GM21367 (cell line): ENCODE results near the gene FAM227B.

ENCODE experiments used
- ATAC-seq: cut with Tn5 transposase; IDR thresholded peaks from one replicate; pipeline ENCODE4 v1.9.1; 2021; ENCODE audit not compliant: unreplicated experiment

The FAM227B gene

GRCh38 chr15:49306551-49306950 is 314.1 kb downstream of the FAM227B start:
- no peak for ATAC-seq

DNA sequence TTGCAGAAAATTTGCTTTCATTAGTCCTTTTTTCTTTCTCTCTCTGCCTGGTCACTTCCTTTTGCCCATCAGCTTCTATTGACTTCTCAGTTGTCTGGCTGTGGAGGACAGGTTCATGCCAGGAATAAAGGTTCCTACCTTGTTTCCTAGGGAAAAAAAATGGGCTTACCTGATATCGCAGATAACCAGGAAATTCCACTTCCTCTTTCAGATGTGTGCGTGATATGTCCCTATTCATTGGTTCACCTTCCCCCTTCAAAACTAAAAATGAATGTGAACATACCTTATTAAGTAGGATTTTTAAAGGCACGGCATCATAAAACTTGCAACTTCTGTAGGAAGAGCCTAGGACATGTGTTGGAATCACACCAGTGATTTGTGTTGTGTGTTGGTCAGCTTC is 317.6 kb downstream of the FAM227B start:
- ATAC-seq = no peak

DNA sequence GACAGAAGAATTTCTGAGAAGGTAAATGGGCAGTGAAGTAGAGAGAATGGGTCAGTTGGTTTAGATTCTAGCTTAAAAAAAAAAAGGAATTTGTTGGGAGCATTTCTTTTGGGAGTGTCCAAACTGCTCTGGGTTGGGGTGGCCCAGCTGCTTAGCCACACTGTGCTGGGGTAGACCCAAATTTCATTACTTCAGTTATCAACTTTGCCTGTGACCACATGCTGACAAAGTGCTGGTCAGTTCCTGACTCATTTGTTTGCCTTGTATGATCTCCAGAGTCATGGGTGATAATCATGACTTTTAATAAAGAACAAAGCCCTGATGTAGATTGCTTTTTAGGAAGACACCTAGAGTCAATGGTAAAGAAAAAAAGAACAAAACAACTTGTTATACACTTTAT is 319.1 kb downstream of the FAM227B start:
- ATAC-seq = no peak

DNA sequence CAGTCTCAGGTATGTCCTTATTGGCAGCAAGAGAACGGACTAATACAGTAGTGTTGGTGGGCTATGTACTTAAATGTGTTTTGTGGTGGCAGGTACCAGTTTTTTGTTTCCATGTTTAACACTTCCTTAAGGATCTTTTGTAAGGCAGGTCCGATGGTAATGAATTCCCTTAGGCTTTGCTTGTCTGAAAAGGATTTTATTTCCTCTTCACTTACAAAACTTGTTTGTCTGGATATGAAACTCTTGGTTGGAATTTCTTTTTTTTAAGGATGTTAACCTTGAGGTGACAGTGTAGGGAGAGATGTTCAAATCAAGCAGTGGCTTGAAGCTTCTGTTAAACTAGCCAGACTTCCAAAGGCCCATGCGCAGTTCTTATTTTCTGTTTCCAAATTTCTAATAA is 319.8 kb downstream of the FAM227B start:
- ATAC-seq = no peak

DNA sequence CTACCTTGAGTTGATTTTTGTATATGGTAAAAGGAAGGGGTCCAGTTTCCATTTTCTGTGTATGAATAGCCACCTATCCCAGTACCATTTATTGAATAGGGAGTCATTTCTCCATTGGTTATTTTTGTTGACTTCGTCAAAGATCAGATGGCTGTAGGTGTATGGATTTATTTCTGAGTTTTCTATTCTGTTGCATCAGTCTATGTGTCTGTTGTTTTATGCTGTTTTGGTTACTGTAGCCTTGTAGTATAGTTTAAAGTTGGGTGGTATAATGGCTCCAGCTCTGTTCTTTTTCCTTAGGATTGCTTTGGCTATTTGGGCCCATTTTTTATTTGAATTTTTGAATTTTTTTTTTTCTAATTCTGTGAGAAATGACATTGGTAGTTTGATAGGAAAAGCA is 323.0 kb downstream of the FAM227B start:
- ATAC-seq = no peak

- ATAC-seq = no peak
These were observed 324.4 kb downstream of the FAM227B start for GRCh38 chr15:49296258-49296657.

DNA sequence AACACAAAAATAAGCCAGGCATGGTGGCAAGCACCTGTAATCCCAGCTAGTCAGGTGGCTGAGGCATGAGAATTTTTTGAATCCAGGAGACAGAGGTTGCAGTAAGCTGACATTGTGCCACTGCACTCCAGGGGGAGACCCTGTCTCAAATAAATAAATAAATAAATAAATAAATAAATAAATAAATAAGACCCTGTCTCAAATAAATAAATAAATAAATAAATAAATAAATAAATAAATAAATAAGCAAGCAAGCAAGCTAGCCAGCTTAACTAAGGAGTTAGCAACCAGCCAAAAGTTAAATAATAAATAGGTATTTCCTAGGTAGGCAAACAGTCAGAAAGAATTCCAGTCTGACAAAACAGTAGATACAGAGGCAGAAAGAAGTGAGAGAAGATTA is 326.7 kb downstream of the FAM227B start:
- ATAC-seq = no peak

DNA sequence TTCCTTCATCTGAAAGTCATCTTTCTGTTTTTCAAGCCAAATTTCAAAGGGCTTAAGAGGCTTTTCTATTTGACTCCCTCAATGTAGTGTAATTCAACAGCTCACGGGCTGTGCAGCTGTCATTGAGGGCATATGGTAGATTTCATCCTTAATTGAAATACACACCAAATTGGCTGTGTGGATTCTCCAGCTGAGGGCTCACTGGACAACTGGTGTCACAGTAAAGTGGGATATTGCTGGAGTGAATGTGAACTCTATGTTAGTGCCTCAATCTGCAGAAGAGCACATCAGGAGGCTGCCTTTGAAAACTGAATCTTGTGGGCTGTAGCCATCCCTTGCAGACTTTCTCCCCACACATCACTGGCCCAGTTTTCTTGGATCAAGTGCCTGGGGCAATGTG is 330.4 kb downstream of the FAM227B start:
- ATAC-seq = no peak

DNA sequence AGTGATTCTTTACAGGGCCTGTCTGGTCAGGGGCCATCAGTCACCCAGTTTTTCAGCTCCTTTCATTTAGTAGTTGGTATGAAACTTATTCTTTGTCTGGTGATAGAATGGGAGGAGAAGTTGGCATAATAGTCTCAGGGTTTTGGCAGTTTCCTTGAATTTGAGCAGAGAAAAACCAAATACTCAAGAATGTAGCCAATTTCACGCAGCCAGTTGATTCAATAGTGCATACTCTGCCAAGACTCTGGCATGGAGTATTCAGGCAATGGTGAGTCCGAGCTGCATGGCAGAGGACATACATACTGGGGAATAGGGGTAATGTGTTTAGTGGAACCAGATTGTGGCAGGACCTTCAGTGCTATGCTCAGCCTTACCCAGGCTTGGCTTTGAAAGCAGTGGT is 332.2 kb downstream of the FAM227B start:
- no peak for ATAC-seq

DNA sequence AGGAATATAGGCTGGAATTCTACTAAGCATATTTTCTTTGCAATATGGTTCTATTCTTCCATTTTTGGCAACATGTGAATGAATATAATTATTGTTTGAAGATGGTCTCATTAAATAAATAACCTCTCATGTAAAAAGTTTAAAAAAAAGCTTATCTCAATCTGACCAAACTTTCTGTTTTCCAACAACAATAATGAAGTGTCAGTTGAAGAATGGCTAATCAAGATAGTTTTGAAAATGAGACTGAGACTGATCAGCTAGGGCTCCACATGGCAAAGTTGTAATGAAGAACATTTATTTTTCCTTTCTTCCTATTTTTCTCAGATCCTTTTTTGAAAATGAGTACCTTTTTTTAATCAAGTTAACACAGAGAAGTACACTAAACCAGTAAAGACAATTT is 333.1 kb downstream of the FAM227B start:
- no peak for ATAC-seq

- ATAC-seq = no peak
These were observed 333.8 kb downstream of the FAM227B start for GRCh38 chr15:49286649-49287404.

DNA sequence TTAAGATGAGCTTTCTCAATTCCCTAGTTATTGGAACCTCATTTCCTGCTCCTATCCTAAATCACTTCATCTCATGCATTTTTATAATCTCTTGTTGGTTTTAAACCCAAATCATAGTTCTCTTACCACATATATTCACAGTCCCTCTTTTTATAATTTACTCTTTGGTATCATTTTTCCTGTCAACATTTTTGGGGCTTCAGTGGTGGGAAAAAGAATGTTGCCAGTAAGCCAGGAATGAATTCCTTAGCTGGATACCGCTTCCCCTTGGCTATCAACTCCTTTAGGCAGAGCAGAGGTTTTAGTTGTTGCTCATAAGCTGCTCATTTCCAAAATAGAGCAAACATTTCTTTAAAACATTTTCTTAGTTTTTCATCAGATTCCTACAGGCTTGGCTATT is 338.3 kb downstream of the FAM227B start:
- ATAC-seq = no peak

DNA sequence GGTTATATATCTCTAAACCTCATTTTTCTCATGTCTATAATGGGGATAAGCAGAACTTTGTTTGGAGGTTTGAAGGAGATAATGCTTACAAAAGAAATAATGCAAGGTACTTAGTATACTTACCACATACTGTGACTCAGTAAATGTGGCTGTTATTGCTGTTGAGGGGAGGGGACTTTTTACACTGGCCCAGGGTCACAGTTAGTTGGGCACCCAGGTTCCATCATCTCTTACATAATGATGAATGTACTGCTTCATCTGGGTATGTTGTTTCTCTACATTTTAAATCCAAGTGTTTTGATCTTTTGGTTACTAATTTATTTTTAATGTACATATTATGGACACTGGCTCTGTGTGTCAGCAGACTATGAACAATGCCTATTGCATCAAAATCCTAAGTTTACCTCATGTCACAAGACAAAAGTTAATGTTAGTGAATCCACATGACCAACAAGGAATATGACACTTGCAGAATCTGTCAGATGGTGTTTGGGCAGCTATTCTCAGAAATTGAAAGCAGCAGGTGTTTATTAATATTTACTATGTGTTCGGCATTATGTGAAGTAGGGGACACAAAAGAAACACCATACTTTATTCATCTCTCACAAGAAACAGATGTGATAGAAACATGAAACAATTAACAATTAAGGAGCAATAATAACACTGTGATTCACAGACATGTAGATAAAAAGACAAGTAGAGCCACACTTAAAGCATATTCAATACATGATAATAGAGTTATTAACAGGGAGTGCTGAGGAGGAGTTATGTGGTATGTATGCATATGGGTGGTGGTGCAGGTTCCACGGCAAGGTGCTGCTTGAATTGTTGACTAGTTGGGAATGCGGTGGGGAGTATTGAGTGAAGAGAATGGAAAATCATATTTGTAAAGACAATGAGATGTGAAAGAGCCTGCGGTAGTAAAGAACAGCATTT is 340.8 kb downstream of the FAM227B start:
- no peak for ATAC-seq

GRCh38 chr15:49278751-49279150 is 341.9 kb downstream of the FAM227B start:
- ATAC-seq = no peak
